ENCODE data around the gene RNF151.
A peak's percentile ranks its signal among the peaks of the same experiment; 100 is the strongest.
"Not testable (repeated sequence)": the region's sequence is repeated elsewhere in the genome, so short reads cannot be mapped to it uniquely, and the experiment has no call there.

Gene RNF151

GRCh38 chr16:1958715-1959268 is 7.9 kb upstream of the RNF151 start:
- FAIRE-seq: no peak

DNA sequence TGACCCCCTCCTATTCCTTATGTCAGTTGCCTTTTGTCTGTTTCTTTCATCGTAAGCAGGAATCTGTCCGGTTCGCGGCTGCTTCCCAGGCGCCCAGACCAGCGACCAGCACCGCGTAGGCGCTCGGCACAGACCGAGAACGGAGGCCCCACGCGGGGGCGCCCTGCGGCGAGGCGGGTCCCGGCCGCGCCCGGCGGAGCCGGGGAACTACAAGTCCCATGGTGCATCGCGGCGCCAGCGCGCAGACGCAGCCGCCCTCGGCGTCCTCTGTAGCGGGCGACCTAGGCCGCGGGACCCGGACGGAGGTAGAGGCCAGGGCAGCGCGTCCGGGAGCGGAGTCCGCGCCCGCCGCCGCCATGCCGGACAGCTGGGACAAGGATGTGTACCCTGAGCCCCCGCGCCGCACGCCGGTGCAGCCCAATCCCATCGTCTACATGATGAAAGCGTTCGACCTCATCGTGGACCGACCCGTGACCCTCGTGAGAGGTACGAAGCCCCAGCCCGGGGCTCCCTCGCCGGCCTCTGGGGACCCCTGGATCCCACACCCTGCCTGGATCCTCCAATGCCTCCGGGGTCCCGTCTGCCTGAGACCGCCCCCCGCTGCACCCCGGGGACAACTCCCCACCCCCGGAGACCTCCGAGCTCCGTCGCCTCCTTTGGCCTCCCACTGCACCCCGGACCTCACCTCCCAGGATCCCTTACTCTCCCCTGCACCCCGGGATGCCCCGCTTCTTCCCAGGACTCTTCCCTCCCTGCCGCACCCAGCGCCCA is 7.2 kb upstream of the RNF151 start, which contains the start of gene NDUFB10:
NDUFB10 (plus strand) TSS at position 270 of the 771 bp plus-strand sequence; CDS start at position 357, 87 bp downstream.
- peak; percentile 87 for FAIRE-seq
- DNase-seq (ENCODE audit: insufficient read length, low spot score): peak; percentile 93

More at GRCh38 chr16:1958715-1959268, 7.9 kb upstream of the RNF151 start:
- DNase-seq (ENCODE audit: insufficient read length, low spot score): no peak

GRCh38 chr16:1960665-1961630 is 5.7 kb upstream of the RNF151 start:
- FAIRE-seq: no peak
- DNase-seq (ENCODE audit: insufficient read length, low spot score): no peak

DNA sequence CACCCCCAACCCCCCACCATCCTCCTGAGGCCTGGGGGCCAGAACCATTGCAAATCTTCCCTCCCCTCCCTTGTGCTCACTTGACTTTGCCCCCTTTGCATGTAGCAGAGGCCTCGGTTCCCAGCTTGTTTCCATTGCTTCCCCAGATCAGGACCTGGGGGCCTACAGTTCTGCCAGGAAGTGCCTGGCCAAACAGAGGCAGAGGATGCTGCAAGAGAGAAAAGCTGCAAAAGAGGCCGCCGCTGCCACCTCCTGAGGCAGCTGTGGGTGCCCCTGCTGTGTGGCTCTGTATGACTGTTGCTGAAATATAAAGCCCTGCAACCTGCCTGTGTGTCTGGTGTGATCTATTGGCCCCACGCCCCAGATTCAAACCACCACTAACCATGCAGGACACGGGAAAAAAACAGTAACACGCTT is 5.0 kb upstream of the RNF151 start:
- no peak for FAIRE-seq
- DNase-seq (ENCODE audit: insufficient read length, low spot score): no peak

GRCh38 chr16:1962161-1963153 is 4.2 kb upstream of the RNF151 start:
- DNase-seq (ENCODE audit: insufficient read length, low spot score); FAIRE-seq: not testable (repeated sequence)

DNA sequence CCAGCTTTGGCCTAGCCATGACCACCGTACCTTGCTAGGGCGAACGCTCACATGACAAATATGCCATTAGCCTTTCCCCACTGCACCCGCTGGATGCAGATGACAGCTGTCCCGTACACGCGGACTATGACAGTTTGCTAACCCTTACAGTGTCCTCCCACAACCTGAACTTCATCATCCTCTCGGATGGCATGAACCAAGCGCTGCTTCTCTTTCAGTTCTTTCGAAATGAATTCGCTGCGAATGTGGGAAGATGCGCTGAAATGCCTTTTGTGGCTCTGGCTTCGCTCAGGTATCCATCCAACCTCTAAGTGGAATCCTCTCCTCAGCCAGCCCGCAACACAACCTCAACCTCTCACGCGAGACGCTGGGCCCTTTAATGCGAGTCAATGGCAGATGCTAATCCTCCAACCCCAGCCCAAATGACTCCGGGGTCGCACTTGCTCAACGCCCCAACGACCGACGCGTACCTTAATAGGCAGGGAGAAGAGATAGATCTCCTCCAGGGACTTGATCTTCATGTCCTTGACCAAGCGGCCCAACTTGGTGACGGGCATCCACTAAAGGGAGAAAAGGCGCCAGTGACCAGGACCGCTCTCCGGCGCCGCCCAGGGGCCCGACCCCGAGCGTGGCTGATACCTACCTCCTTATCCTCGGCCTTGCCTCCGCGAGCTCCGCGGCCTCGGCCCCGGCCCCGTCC is 2.7 kb upstream of the RNF151 start:
- no peak for DNase-seq (ENCODE audit: insufficient read length, low spot score)
- FAIRE-seq: peak; percentile 11

- peak; percentile 91 for FAIRE-seq
- DNase-seq (ENCODE audit: insufficient read length, low spot score): peak; percentile 99
Observed at GRCh38 chr16:1964506-1965395, 1.9 kb upstream of the RNF151 start, which contains the start of gene RPS2. Gene RPS2 (minus strand): TSS chr16:1964826. CDS start chr16:1964625, 201 bp downstream.

GRCh38 chr16:1965396-1966001 is 1.2 kb upstream of the RNF151 start:
- FAIRE-seq (no peak), DNase-seq (ENCODE audit: insufficient read length, low spot score) (no peak)

DNA sequence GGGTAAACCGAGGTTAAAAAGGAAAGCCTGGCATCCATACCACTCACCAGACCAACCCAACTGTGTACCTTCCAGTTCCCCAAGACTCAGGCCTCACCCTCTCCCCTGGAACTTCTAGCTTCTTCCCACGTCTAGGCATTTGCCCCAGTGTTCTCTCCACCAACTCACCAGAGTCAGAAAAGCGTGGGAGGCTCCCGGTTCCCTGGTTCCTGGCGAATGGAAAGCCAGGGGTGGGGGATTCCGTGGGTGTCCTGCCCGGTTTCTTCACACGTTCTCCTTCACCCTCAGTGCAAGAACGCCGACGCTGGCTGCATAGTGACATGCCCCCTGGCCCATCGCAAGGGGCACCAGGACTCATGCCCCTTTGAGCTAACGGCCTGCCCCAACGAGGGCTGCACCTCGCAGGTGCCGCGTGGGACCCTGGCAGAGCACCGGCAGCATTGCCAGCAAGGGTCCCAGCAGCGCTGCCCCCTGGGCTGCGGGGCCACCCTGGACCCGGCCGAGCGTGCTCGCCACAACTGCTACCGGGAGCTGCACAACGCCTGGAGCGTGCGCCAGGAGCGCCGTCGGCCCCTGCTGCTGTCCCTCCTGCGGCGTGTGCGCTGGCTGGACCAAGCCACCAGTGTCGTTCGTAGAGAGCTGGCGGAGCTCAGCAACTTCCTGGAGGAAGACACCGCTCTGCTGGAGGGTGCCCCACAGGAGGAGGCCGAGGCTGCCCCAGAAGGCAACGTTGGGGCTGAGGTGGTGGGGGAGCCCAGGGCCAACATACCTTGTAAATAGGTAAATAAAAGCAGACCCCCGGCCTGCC is 1.7 kb downstream of the RNF151 start:
- DNase-seq (ENCODE audit: insufficient read length, low spot score): no peak
- FAIRE-seq: no peak

- DNase-seq (ENCODE audit: insufficient read length, low spot score) (peak; percentile 99), FAIRE-seq (peak; percentile 99)
Observed at GRCh38 chr16:1971796-1972489, 5.3 kb downstream of the RNF151 start, which contains the start of gene TBL3. Gene TBL3 (plus strand): TSS chr16:1972053. CDS start chr16:1972165, 112 bp downstream.

DNA sequence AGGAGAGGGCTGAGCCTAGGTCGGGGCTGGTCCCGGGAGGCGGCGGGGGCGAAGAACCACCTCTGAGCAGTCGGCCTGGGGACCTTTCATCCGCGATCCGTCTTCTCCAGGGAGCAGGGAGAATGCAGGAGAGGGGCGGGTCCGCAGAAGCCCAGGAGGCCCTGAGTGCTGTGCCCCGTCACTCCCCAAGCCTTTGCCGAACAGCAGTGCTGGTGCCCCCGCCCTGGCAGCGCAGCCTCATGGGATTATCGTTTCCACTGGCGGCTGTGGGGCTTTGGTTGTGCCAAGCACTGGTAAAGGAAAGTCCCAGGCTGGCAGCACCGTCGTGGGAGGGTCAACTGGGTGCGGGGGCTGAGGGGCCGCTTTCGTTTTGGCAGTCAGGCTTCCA is 5.8 kb downstream of the RNF151 start:
- DNase-seq (ENCODE audit: insufficient read length, low spot score) (no peak), FAIRE-seq (no peak)

- DNase-seq (ENCODE audit: insufficient read length, low spot score) (no peak), FAIRE-seq (no peak)
Observed at GRCh38 chr16:1973461-1974156, 7.0 kb downstream of the RNF151 start.

- DNase-seq (ENCODE audit: insufficient read length, low spot score) (no peak), FAIRE-seq (no peak)
Observed at GRCh38 chr16:1974157-1975070, 7.8 kb downstream of the RNF151 start.

DNA sequence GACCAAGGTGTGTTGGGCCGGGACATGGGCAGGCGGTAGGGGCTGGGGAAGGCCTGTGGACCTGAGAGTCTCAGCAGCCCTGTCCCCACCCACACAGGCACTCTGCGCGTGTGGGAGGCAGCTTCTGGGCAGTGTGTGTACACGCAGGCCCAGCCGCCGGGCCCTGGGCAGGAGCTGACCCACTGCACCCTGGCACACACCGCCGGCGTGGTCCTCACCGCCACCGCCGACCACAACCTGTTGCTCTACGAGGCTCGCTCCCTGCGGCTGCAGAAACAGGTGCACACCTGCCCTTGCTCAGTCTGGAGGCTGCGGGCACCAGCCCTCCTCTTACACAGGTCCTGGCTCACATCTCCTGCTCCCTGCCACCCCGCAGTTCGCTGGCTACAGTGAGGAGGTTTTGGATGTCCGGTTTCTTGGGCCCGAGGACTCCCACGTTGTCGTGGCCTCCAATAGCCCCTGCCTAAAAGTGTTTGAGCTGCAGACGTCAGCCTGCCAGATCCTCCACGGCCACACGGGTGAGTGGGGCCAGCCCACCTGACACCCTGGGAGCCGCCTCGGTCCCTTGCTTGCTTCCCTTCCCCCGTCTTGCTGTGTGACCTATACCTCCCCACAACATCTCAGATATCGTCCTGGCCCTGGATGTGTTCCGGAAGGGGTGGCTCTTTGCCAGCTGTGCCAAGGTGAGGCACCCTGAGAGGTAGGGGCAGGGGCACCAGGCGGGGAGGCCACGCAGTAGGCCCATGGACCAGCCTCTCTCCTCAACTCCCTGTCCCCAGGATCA is 9.0 kb downstream of the RNF151 start:
- DNase-seq (ENCODE audit: insufficient read length, low spot score) (no peak), FAIRE-seq (no peak)
